BE2C (cell line): ENCODE measurements around the gene GNG2.

Experiments used
- DNase-seq: peaks from one replicate; pipeline ENCODE4 v3.0.0-alpha.2; 2020
- H3K27me3 ChIP-seq: fragments of 250-450 bp; sonication (Bioruptor Pico); 2 replicates; pipeline ENCODE4 v1.5.1; 2020; ENCODE audit warnings: mild to moderate bottlenecking
- H3K36me3 ChIP-seq: fragments of 250-450 bp; sonication (Bioruptor Pico); 2 replicates; pipeline ENCODE4 v1.5.1; 2020; ENCODE audit warnings: mild to moderate bottlenecking
- H3K4me1 ChIP-seq: fragments of 250-450 bp; sonication (Bioruptor Pico); 2 replicates; pipeline ENCODE4 v1.5.1; 2020
- H3K4me3 ChIP-seq: 2 replicates; pipeline ENCODE4 v1.5.1; 2011; ENCODE audit warnings: low read depth, low read length
- H3K9me3 ChIP-seq: fragments of 250-450 bp; sonication (Bioruptor Pico); 2 replicates; pipeline ENCODE4 v1.5.1; 2020
- TF ChIP-seq, protein P1 (sequence below): IDR thresholded peaks from 2 replicates; pipeline ENCODE4 v1.5.1; 2012; ENCODE audit warnings: mild to moderate bottlenecking, low read depth, low read length

Gene GNG2

DNA sequence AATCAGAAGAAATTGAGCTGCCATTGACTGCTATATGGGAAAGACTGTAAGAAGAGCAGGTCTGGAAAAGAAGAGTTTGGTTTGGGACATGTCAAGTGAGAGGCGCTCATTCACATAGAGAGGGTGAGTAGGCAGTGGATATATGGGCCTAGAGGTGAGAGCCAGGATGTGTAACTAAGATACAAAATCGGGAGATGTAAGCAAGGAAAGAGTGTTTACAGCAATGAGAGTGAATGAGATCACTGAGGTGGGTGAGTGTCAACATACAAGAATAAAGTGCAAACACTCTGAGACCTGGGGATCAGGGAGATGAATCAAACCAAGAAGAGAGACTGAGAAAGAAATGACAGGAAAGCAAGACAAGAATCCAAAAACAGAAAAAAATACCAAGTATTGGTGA, 70.9 kb downstream of the GNG2 start:
- H3K9me3 ChIP-seq: no peaks in the 10 kb centered on the region
- TF ChIP-seq, protein P1, sequence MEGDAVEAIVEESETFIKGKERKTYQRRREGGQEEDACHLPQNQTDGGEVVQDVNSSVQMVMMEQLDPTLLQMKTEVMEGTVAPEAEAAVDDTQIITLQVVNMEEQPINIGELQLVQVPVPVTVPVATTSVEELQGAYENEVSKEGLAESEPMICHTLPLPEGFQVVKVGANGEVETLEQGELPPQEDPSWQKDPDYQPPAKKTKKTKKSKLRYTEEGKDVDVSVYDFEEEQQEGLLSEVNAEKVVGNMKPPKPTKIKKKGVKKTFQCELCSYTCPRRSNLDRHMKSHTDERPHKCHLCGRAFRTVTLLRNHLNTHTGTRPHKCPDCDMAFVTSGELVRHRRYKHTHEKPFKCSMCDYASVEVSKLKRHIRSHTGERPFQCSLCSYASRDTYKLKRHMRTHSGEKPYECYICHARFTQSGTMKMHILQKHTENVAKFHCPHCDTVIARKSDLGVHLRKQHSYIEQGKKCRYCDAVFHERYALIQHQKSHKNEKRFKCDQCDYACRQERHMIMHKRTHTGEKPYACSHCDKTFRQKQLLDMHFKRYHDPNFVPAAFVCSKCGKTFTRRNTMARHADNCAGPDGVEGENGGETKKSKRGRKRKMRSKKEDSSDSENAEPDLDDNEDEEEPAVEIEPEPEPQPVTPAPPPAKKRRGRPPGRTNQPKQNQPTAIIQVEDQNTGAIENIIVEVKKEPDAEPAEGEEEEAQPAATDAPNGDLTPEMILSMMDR: no peak
- peaks cover 9% of the 10 kb centered on the region for H3K4me1 ChIP-seq
- no peaks in the 10 kb centered on the region for H3K36me3 ChIP-seq
- H3K27me3 ChIP-seq: no peaks in the 10 kb centered on the region
- DNase-seq: no peak
- no peak overlapping the region for H3K4me3 ChIP-seq

DNA sequence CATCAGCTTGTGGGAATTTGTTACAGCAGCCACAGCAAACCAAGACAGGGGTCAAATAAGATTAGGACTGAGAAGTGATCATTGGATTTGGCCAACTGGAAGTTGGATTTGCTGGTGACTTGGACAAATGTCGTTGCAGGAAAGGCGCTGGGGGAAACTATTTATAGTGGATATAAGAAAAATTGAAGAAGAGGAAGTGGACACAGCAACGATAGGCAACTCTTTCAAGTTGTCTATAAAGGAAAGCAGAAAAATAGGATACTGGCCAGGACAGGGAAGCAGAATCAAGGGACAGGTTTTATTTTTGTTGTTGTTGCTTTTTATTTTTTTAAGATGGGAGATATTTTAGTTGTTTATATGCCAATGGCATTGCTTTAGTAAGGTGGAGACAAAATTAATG, 72.8 kb downstream of the GNG2 start:
- H3K27me3 ChIP-seq: no peaks in the 10 kb centered on the region
- H3K36me3 ChIP-seq: no peaks in the 10 kb centered on the region
- no peaks in the 10 kb centered on the region; the same call in 1 of the 2 replicates for H3K4me1 ChIP-seq
- H3K9me3 ChIP-seq: no peaks in the 10 kb centered on the region
- DNase-seq: no peak
- TF ChIP-seq, protein P1: no peak
- no peak overlapping the region for H3K4me3 ChIP-seq

DNA sequence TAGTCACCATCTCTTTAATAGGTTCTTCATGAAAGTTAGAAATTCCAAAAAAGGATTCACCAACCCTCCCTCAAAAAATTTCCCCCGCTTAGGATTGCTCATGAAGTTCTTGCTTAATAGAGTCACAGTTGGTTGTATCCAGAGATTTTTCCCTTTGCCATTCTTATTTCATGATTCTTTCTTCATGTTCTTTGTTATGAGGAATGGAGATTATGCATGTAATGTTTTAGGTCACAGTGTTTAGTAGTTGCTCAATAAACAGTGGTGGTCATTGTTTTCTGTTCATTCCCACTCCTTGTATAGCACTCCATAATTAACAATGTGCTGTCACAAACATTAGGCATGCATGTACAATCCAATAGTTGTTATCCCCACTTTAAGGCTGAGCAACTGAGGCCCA, 77.7 kb downstream of the GNG2 start:
- TF ChIP-seq, protein P1: no peak
- Histone ChIP-seq H3K27me3 (no peaks in the 10 kb centered on the region), H3K4me1 (0 out of 2 replicates have a peak, but pooled peaks cover 8% of the 10 kb centered on the region), H3K9me3 (no peaks in the 10 kb centered on the region), H3K36me3 (no peaks in the 10 kb centered on the region), H3K4me3 (no peak overlapping the region)
- no peak for DNase-seq

DNA sequence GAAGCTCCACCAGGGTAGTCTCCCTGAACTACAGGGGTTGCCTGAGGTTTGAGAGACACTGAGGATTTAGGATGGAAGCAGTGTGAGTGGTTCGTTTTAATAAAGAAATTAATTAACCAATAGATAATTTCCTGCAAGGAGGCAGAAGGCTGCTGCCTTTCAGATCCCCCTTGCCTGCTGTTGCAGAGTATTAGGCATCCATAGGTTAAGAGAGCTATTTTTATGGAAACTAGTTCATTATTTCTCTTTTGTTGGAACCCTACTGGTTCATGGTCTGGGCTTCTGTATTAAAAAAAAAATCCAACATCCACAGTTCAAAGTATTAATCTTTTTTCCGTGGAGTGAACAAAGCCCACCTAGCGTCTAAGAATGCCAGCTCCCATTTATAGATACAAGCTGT, 78.4 kb downstream of the GNG2 start:
- Histone ChIP-seq H3K4me3 (no peak overlapping the region), H3K36me3 (no peaks in the 10 kb centered on the region), H3K27me3 (no peaks in the 10 kb centered on the region), H3K9me3 (no peaks in the 10 kb centered on the region), H3K4me1 (0 out of 2 replicates have a peak, but pooled peaks cover 8% of the 10 kb centered on the region)
- no peak for DNase-seq
- TF ChIP-seq, protein P1: no peak

DNA sequence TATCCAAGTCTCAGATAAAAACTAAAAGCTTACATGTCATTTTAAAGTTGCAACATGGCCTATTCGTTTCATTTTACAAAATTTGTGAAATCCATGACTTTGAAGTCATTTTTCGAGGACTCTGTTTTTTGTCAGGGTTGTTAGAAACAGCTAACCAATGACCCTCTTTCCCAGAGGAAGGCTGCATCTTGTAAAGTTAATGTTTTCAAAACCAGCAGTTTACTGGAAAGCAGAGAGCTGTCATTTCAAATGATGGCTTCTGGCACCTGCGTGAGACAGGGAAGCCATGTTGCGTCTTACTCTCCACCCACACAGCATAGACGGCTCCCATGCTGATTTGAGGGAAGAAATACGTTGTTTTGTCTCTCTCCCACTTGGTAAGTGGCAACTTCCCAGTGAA, 78.8 kb downstream of the GNG2 start:
- DNase-seq: no peak
- H3K36me3 ChIP-seq: no peaks in the 10 kb centered on the region

DNA sequence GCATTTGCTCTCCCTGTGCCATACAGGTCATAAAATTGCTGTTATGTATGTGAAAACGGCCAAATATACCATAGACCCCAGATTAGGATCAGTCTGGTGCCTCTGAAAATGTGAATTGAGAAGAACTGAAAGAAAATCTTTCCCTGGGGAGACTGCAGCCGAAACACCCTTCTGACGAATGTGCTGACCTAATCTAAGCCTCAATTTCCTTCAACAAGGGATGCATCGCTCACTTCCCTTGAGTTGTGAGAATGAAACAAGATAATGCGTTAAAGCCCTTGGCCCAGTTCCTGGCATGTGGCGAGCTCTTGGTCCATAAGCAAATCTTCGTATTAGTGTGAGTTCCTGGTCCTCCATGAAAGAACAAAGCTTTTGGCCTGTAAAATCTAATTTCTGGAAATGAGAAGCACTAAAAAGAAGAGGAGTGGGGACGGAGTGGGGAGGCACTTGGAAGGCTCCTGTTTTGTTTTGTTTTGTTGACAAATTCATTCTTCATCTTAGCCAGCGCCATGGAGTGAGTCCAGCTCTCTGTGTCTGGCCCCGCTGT, 79.4 kb downstream of the GNG2 start:
- Histone ChIP-seq H3K4me3 (no peak overlapping the region), H3K36me3 (no peaks in the 10 kb centered on the region)
- TF ChIP-seq, protein P1: no peak

More for the DNA sequence above, 78.8 kb downstream of the GNG2 start:
- 0 out of 2 replicates have a peak, but pooled peaks cover 8% of the 10 kb centered on the region for H3K4me1 ChIP-seq
- H3K27me3 ChIP-seq: no peaks in the 10 kb centered on the region
- H3K4me3 ChIP-seq: no peak overlapping the region
- no peaks in the 10 kb centered on the region for H3K9me3 ChIP-seq
- TF ChIP-seq, protein P1: no peak

More for the DNA sequence above, 79.4 kb downstream of the GNG2 start:
- Histone ChIP-seq H3K27me3 (no peaks in the 10 kb centered on the region), H3K9me3 (no peaks in the 10 kb centered on the region), H3K4me1 (0 out of 2 replicates have a peak, but pooled peaks cover 8% of the 10 kb centered on the region)
- DNase-seq: no peak
